ENCODE data around the gene TMEM221. TPM values are rescaled to one million over a fixed set of nuclear protein-coding genes. Genes with fewer than 3 reads are reported as not detected.

Gene TMEM221
- total RNA-seq, 1 experiment from 2014 or later, result 3.4 TPM

DNA sequence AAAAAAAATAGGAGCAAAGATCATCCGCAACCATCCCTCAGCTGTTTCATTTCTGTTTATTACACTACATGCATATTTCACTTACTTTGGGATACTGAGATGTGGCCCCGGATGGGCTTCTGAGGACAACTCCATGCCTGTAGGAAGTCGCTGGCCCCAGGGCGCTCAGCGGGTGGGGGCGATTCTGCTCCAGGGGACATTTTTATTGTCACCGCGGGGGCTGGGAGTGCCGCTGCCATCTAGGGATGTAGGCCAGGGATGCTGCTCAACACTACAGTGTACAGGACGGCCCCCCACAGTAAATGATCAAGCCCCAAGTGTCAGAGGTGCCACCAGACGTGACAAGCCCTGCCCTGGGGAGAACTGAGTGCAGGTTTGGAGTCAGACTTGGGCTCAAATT lies 36.7 kb downstream of the TMEM221 start:
- RAD21 ChIA-PET (ENCODE audit: low non-redundant PET in 1 of 2, low total read pairs in 2 of 2, uncharacterized antibody in 2 of 2, unreplicated experiment in 2 of 2), result no interaction called here
- intact Hi-C loops (cut with micrococcal nuclease), result no loop called here
- POLR2A ChIA-PET, result no interaction called here
- BruUV-seq (replicated peaks), result no TSS peak
- CTCF ChIA-PET, result no interaction called here
- H3K4me2 ChIP-seq (ENCODE audit: low read length), result no peak overlapping the region
- no peaks in the 10 kb centered on the region for H4K20me1 ChIP-seq (ENCODE audit: insufficient read depth)
- H3K4me3 ChIP-seq (replicated peaks in 1 of 2; ENCODE audit: low read depth in 1 of 2, low read length in 2 of 2), result no peak overlapping the region
- H3K9ac ChIP-seq (ENCODE audit: low read length), result no peak overlapping the region
- TF ChIP-seq, protein P1, sequence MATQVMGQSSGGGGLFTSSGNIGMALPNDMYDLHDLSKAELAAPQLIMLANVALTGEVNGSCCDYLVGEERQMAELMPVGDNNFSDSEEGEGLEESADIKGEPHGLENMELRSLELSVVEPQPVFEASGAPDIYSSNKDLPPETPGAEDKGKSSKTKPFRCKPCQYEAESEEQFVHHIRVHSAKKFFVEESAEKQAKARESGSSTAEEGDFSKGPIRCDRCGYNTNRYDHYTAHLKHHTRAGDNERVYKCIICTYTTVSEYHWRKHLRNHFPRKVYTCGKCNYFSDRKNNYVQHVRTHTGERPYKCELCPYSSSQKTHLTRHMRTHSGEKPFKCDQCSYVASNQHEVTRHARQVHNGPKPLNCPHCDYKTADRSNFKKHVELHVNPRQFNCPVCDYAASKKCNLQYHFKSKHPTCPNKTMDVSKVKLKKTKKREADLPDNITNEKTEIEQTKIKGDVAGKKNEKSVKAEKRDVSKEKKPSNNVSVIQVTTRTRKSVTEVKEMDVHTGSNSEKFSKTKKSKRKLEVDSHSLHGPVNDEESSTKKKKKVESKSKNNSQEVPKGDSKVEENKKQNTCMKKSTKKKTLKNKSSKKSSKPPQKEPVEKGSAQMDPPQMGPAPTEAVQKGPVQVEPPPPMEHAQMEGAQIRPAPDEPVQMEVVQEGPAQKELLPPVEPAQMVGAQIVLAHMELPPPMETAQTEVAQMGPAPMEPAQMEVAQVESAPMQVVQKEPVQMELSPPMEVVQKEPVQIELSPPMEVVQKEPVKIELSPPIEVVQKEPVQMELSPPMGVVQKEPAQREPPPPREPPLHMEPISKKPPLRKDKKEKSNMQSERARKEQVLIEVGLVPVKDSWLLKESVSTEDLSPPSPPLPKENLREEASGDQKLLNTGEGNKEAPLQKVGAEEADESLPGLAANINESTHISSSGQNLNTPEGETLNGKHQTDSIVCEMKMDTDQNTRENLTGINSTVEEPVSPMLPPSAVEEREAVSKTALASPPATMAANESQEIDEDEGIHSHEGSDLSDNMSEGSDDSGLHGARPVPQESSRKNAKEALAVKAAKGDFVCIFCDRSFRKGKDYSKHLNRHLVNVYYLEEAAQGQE (IDR thresholded peaks at IDR 0.05; ENCODE audit: low read depth), result no peak
- TF ChIP-seq CBX3 (IDR thresholded peaks at IDR 0.05; ENCODE audit: low read depth), result no peak
- TF ChIP-seq, protein P2, sequence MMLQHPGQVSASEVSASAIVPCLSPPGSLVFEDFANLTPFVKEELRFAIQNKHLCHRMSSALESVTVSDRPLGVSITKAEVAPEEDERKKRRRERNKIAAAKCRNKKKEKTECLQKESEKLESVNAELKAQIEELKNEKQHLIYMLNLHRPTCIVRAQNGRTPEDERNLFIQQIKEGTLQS (IDR thresholded peaks at IDR 0.05), result no peak
- TF ChIP-seq ZNF274 (IDR thresholded peaks at IDR 0.05; ENCODE audit: low read depth, low read length), result no peak
- TF ChIP-seq RAD21 (IDR thresholded peaks at IDR 0.05; ENCODE audit: low read depth), result no peak
- TF ChIP-seq CEBPB (IDR thresholded peaks at IDR 0.05; ENCODE audit: low read depth), result no peak
- TF ChIP-seq YY1 (IDR thresholded peaks at IDR 0.05; ENCODE audit: extremely low read depth, insufficient replicate concordance, low read depth, low read length), result no peak
- no peak for TF ChIP-seq SP1 (IDR thresholded peaks at IDR 0.05; ENCODE audit: low read depth)
- TF ChIP-seq, protein P3, sequence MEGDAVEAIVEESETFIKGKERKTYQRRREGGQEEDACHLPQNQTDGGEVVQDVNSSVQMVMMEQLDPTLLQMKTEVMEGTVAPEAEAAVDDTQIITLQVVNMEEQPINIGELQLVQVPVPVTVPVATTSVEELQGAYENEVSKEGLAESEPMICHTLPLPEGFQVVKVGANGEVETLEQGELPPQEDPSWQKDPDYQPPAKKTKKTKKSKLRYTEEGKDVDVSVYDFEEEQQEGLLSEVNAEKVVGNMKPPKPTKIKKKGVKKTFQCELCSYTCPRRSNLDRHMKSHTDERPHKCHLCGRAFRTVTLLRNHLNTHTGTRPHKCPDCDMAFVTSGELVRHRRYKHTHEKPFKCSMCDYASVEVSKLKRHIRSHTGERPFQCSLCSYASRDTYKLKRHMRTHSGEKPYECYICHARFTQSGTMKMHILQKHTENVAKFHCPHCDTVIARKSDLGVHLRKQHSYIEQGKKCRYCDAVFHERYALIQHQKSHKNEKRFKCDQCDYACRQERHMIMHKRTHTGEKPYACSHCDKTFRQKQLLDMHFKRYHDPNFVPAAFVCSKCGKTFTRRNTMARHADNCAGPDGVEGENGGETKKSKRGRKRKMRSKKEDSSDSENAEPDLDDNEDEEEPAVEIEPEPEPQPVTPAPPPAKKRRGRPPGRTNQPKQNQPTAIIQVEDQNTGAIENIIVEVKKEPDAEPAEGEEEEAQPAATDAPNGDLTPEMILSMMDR (IDR thresholded peaks at IDR 0.05 in 2 of 3, conservative IDR thresholded peaks at IDR 0.05 in 1 of 3; ENCODE audit: borderline replicate concordance in 1 of 3, insufficient read depth in 1 of 3, low read depth in 2 of 3, low read length in 2 of 3), result no peak
- no peak for TF ChIP-seq EZH2 (IDR thresholded peaks at IDR 0.05)
- TF ChIP-seq JUND (IDR thresholded peaks at IDR 0.05), result no peak
- no peak for TF ChIP-seq POLR2AphosphoS5 (IDR thresholded peaks at IDR 0.05; ENCODE audit: low read depth, low read length)
- no peak for TF ChIP-seq EGR1 (IDR thresholded peaks at IDR 0.05; ENCODE audit: low read depth)
- TF ChIP-seq, protein P4, sequence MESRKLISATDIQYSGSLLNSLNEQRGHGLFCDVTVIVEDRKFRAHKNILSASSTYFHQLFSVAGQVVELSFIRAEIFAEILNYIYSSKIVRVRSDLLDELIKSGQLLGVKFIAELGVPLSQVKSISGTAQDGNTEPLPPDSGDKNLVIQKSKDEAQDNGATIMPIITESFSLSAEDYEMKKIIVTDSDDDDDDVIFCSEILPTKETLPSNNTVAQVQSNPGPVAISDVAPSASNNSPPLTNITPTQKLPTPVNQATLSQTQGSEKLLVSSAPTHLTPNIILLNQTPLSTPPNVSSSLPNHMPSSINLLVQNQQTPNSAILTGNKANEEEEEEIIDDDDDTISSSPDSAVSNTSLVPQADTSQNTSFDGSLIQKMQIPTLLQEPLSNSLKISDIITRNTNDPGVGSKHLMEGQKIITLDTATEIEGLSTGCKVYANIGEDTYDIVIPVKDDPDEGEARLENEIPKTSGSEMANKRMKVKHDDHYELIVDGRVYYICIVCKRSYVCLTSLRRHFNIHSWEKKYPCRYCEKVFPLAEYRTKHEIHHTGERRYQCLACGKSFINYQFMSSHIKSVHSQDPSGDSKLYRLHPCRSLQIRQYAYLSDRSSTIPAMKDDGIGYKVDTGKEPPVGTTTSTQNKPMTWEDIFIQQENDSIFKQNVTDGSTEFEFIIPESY (IDR thresholded peaks at IDR 0.05; ENCODE audit: extremely low read depth, insufficient replicate concordance, low read length), result no peak
- TF ChIP-seq EZH2phosphoT487 (IDR thresholded peaks at IDR 0.05; ENCODE audit: borderline replicate concordance), result no peak
- no peak for TF ChIP-seq SIN3A (IDR thresholded peaks at IDR 0.05; ENCODE audit: low read depth)
- TF ChIP-seq, protein P5, sequence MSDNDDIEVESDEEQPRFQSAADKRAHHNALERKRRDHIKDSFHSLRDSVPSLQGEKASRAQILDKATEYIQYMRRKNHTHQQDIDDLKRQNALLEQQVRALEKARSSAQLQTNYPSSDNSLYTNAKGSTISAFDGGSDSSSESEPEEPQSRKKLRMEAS (IDR thresholded peaks at IDR 0.05), result no peak
- TF ChIP-seq ZFX (IDR thresholded peaks at IDR 0.05), result no peak
- no peak for TF ChIP-seq POLR2A (IDR thresholded peaks at IDR 0.05; ENCODE audit: borderline replicate concordance, extremely low read depth, insufficient read depth, insufficient read length)
- TF ChIP-seq SRF (IDR thresholded peaks at IDR 0.05; ENCODE audit: low read depth), result no peak
- H3K9me3 ChIP-seq (ENCODE audit: control insufficient read depth in 1 of 2, insufficient read depth in 1 of 2, low read depth in 1 of 2, low read length in 2 of 2), result no peaks in the 10 kb centered on the region
- H3K9me2 ChIP-seq (ENCODE audit: insufficient read depth), result no peaks in the 10 kb centered on the region
- H2AFZ ChIP-seq (ENCODE audit: low read depth, low read length, poor library complexity, severe bottlenecking), result no peak overlapping the region
- ATAC-seq (no peak), DNase-seq (ENCODE audit: low read depth, low spot score) (no peak)
- no peak overlapping the region for H3K27ac ChIP-seq (ENCODE audit: low read depth, low read length)
- no peaks in the 10 kb centered on the region for H3K27me3 ChIP-seq (ENCODE audit: insufficient read depth, low read length)
- no peaks in the 10 kb centered on the region for H3K79me2 ChIP-seq (ENCODE audit: insufficient read depth, low read length)
- peaks cover under 1 to 8% of the 10 kb centered on the region in 2 experiments; a peak in 3 of 4 replicates for H3K4me1 ChIP-seq (ENCODE audit: control insufficient read depth in 1 of 2, insufficient read depth in 2 of 2, low read length in 2 of 2)
- H3K36me3 ChIP-seq (ENCODE audit: control insufficient read depth in 1 of 2, insufficient read depth in 2 of 2, low read length in 2 of 2), result no peaks in the 10 kb centered on the region
